ENCODE data around the gene DKK3.

DKK3 gene

DNA sequence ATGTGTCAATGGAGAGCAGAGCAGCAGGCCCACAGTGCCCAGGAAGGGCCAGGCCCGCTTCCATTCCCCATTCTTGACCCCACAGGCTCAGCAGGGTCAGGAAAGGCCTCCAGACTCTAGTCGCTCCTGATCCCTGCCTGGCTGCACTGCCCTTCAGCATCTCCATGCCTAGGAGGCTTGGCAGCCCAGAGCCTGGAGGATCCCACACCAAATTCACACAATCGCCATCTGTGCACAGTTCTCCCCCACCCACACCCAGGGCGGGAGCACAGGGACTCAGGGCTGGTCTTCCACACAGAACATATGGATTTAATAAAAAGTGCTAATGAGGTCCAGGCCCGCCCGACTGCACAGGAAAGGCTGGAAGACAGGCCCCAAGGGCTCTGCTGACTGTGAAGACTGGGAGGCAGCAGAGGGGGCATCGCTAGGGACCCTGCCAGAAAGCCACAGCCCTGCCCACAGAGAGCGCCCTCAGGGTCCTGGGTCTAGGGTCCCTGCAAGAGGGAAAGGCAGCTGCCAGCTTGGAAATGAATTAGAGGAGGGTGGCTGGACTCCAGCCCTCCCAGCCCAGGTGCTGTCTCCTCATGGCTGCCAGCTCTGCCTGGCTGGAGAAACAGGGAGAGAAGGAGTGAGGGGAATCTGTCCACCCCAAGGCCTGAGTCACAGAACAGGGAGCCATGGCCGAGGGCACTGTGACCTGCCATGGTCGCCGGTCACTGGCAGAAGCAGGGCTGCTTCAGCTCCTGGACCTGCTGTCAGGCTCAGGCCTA is 39.7 kb downstream of the DKK3 start:
- DNase-seq (ENCODE audit: low read depth in 2 of 2, low spot score in 1 of 2) = no peak

DNA sequence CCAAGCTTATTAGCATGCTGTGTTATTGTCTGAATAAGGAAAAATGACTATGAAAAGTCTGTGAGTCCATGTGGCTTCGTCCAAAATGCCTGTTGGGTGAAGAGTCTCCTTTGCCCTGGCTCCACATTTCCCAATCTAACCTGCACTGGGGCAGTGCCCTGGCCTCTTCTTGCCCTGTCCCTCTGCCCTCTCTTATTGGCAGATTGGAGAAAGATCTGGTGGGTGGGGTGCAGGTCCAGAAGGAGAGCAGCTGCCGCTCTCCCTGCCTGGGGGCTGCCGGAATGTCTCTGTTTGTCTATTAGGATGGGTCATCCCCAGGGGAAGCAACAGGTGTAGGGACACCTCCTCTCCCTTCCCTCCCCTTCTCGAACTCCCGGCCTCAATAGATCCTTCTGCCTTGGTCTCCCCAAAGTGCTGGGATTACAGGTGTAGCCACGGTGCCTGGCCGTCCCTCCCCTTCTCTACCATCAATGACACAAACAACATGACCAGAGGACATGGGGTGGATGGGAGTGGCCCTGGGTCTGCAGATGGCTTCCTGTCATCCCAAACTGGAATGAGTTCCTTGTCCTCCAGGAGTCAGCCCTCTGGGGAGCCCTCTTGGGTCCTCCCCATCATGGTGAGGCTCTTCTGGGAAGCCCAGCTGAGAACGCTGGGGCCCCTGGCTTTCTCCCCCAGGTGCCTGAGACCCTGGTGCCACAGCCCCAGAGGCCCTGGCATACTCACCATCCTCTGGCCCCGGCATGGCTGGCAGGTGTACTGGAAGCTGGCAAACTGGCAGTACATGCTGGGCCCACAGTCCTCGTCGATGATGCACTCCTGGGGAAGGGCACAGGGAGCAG is 40.5 kb downstream of the DKK3 start:
- DNase-seq (ENCODE audit: low read depth in 2 of 2, low spot score in 1 of 2) = no peak

DNA sequence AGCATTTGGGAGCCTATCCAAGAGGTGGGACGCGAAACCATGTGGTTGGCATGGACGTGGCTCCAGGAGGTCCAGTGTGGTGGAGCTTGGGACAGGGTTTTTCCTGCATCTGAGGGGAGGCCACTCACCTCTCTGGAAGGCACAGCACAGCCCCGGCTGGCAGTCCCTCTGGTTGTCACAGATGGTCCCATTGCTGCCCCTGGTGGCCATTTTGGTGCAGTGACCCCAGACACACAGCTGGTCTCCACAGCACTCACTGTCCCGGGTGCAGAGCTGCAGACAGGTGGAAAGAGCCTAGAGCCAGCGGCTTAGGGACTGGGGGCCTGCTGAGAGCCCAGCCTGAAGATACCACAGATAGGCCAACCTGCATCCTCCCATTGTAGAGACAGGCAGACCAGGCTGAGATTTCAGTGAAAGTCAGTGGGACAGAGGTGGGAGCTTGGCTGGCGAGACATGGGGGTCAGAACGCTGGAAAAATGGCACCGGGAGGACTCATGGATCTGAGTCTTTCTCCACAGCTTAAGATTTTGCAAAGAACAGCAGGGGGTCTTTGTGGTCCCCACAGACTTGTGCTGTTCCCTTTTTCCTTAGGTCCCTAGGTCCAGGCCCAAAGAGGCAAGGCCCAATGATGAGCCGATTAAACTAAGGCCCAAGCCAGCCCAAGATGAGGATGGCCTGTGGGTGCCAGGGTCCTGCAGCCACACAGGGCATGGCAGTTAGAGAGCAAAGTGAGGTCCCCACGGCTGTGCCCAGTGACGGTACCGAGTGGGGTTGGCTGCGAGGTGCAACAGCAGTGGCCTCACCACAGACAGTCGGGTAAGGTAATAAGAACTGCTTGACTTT is 41.4 kb downstream of the DKK3 start:
- DNase-seq (ENCODE audit: low read depth in 2 of 2, low spot score in 1 of 2) = peak; percentile 18 to 31

DNA sequence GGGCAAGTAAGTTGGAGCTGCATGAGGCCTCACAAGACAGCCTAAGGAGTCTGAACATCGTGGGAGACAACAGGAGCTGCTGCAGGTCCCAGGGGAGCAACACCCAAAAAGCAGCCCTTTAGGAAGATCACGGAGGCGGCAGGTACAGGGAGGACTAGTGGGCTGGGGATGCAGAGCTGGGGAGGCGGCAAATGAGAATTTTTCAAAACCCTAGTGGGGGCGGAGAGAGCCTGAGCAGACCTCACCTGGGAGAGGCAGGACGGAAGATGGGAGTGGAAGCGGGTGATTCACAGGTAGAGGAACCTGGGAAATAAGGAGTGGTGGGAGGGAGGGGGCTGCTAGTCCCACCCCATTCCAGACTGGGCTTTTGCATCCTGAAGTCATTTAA is 42.1 kb downstream of the DKK3 start:
- DNase-seq (ENCODE audit: low read depth in 2 of 2, low spot score in 1 of 2) = no peak

DNA sequence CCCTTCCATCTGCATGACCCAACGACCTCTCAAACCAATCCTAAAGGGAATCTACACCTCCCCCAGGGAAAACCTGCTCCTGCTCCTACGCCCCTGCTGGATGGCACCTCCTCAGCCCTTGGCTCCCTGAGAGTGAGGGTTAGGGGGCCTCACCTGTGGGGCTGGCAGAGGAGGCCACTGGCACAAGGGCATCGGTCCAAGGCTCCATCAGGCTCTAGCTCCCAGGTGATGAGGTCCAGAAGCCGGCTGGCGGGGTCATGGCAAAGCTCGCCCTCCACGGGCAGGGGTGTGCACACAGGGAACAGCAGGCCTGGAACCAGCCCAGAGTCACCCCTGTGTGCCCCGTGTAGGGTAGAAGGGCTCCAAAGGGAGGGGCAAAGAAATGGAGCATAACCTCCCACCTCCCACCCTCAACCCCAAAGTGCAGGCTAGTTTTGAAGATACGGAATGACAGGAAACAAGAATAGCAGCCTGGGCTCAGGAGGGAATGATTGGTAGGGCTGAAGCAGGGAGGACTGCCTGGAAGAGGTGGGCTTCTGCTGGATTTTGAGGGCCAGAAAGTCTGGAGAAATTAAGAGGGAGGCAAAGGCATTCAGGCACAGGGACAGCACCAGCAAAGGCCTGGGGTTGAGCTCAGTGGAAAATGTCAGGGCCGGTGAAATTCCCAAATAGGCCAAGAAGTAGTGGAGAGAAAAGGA is 42.6 kb downstream of the DKK3 start:
- no peak for DNase-seq (ENCODE audit: low read depth in 2 of 2, low spot score in 1 of 2)

DNA sequence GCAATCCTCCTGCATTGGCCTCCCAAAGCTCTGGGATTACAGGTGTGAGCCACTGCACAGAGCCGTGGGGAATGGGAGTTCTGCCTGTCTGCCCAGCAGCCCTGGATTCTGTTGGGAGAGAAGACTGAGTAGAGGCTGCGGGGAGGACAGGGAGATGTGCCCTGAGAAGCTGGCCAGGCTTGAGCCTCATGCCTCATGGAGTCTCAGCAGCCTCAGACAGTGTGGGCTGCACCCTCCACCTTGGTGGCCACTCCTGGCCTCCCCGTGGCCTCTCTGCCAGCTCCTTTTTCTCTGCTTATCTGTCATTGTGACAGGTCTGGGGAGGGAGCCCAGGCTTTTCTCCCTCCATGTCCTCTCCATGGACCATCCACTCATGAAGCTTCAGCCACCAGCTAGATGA is 43.2 kb downstream of the DKK3 start:
- DNase-seq (ENCODE audit: low read depth in 2 of 2, low spot score in 1 of 2) = no peak

DNA sequence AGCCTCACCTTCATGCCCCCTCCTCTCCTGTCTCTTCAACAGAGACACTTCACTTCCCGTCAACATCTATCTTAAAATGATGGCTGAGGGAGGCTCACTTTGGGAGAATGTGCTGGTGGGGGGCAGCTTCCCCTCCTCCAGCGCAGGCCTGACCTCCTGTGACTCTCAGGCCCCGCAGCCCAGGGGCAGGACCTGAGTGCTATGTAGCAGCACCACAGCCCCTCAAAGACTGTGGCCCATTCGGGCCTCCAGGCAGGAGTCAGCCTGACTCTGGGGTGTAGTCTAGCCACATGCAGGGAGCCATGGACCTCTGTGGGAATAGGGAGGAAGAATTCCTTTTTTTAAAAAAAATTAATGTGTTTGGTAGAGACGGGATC is 43.7 kb downstream of the DKK3 start:
- no peak for DNase-seq (ENCODE audit: low read depth in 2 of 2, low spot score in 1 of 2)

DNA sequence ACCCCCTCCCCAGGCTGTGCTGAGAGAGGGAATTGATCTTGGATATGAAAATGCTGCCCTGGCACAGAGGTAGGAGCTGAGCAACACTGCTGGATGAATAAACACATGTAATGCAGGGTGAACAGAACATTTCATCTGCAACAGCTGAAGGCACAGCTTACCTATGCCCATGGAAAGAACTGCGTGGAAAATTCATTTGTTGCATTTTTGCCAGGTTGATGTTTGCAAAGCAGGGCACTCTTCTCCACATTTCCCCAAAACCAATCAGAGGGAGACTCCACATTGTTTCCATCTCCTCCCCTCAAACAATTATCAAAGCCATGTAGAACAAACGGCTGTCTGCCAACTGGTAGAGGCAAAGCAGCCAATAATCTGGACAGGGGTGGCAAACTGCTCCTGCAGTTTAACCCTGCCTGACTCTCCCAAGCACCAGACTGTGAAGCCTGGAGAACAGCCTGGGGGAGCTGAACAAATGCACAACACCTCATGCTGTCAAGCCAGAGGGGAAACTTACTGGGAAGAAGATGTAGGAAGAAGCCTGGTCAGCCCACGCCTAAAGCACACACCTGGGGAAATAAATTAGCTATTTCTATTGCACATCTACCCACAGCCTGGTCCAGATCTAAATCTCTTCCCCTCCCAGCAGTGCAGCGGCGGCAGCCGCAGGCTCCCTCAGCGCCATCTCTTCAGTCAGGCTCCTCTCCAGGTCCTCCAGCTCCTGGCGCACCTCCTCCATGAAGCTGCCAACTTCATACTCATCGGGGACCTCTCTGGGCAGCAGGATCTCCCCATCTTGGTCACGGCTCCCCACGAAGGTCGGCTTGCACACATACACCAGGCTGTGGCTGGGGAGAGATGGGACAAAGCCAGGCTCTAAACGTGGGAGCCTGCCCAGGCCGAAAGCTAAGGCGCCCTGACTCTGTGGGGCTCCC is 44.3 kb downstream of the DKK3 start:
- DNase-seq (ENCODE audit: low read depth in 2 of 2, low spot score in 1 of 2) = no peak

DNA sequence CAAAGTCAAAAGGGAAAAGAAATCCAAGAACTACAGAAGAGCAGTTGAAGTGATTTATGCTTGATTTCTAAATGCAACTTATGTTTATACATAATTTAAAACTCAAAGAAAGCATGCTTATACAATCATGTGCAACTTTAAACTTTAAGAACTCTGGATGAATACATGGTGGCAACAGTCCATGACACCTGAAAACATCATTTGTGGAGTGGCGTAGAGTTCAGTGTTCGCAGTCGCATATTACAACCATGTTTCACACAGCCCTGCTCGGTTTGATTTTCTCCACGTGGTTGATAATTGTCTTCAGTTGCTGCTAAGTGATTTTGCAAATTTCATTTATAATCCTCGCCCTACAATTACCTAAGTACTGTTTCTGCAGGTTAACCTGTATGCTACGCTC is 45.4 kb downstream of the DKK3 start:
- no peak for DNase-seq (ENCODE audit: low read depth in 2 of 2, low spot score in 1 of 2)

DNA sequence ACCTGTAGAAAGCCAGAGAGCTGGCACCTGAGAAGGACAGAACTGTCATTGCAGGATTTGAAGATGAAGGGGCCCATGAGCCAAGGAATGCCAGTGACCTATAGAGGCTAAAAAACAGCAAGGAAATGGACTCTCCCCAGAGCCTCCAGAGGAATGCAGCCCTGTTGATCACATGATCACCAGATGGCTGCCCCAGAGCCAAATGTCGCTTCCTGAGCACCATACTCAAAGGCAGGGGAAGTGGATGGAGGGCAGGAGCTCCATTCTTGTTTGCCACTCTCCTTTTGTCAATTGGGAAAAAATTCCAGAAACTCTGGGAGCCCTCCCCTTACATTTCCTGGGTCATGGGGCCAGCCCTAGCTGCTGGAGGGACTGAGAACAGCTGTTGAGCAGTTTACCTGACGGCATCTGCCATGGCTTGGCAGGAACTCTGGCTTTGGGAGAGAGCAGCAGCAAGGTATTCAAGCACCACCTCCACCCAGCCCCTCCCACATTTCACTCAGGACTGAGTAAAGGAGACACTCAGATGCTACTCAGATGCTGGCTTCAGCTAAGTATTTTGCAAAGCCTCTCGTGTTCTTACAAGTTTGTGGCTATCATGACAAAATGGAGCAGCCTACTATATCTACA is 46.9 kb downstream of the DKK3 start:
- no peak for DNase-seq (ENCODE audit: low read depth in 2 of 2, low spot score in 1 of 2)

DNA sequence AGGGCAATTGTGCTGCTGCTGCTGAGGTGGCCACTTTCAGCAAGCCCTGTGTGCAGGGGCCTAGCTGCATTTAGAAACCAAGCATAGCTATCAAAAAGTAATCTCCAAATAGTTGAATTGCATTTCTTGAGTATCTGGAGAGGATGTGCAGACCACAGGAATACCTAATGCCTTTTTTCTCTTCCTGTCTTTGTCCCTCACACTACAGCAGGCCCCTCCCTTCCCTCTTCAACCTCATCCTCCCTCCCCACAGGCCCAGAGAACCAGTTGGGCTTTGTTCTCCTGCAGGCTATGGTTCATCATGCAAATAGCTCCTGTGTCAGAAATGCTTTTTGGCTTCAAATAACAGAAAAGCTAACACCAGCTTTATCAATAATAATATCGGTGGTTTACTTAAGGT is 47.7 kb downstream of the DKK3 start:
- DNase-seq (ENCODE audit: low read depth in 2 of 2, low spot score in 1 of 2) = no peak

DNA sequence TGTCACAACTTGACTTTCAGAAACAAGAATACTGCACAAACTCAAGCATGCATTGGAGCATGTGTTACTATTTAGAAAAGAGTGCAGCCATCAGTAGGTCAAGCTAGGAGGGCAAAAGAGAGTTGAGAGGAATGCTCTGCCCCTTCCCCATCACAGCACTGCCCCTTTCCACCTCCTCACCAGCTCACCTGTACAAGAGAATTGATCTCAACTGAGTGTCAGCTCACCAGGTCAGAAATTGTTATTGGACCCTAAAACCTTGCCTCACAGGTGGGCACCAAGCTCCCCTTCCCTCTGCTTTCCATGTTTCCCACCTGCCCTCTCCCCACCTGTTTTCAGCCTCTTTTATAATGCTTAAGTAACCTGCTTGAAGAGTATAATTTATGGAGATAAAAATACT is 48.8 kb downstream of the DKK3 start:
- no peak for DNase-seq (ENCODE audit: low read depth in 2 of 2, low spot score in 1 of 2)

DNA sequence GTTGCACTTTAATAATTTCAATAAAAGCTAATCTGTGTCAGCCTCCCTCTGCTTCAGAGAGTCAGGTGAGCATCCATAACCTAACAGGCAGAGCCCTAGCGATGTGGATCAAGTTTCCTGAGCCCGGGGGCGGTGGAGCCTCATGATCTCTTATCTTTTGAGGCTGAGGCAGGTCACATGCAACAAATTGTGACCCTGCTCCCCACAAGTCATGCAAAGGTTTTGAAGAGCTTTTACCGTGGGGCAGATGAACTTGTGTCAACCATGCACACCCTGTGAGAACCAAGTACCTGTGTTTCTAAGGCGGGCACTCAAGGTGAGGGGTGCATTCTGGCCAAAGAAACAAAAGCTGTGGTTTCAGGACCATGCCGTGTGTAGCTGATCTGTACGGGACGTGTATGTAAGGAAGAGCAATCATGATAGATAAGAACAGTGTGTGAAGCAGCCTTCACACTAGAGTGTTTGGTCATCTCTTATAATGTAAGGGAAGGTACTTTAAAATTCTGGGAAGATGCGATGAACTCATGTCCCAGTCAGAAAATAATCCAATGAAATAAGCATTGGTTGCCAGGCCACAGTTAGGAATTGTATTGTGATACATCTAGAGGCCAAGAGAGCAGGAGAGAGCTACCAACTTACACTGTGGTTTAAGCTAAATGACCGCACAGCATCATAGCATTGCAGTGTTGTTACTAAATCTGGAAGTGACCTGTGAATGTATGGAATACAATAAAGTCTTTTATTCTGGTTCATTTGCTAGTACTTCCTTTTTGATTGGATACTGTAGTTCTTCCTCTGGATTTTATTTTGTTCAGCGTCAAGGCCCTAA is 49.8 kb downstream of the DKK3 start:
- no peak for DNase-seq (ENCODE audit: low read depth in 2 of 2, low spot score in 1 of 2)

DNA sequence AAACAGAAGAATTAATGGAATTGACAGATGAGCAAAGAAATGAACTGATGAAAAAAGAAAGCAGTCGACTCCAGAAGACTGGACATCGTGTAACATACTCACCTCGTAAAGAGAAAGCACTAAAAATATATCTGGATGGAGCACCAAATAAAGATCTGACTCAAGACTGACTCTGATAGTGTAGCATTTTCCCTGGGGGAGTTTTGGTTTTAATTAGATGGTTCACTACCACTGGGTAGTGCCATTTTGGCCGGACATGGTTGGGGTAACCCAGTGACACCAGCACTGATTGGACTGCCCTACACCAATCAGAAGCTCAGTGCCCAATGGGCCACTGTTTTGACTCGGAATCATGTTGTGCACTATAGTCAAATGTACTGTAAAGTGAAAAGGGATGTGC is 52.4 kb downstream of the DKK3 start:
- no peak for DNase-seq (ENCODE audit: low read depth in 2 of 2, low spot score in 1 of 2)

DNA sequence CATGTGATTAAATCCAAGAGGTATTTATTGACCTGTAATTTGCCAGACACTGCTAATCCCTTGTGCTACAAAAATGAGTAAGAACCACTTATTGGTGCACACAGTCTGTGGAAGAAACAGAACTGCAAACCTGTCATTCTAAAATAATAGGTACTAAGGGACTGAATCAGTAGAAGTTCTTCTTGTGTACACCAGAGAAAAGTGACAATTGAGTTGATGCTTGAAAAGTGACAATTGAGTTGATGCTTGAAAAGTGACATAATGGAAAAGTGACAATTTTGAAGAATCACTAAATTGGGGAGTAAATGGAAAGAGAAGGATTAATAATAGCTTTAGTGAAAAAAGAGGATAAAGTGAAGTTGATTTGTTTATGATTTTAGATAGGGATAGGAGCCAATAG is 56.4 kb downstream of the DKK3 start:
- DNase-seq (ENCODE audit: low read depth in 2 of 2, low spot score in 1 of 2) = no peak

DNA sequence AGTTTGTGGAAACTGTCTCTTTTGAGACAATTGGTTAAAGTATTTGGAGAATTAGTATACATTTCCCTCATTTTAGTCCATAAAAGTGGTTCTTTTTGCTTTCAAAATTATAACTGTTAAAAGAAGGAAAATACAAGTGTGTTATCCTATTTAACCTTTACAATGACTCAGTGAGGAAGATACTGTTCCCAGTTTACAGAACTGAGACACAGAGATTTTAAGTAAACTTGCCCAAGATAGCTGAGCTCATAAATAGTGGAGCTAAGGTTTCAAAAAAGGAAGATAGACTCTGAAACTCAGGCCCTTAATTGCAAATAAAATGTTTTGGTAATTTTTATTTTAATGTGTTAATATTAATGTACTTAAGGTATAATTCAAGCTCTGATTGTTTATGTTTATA is 58.9 kb downstream of the DKK3 start:
- no peak for DNase-seq (ENCODE audit: low read depth in 2 of 2, low spot score in 1 of 2)

DNA sequence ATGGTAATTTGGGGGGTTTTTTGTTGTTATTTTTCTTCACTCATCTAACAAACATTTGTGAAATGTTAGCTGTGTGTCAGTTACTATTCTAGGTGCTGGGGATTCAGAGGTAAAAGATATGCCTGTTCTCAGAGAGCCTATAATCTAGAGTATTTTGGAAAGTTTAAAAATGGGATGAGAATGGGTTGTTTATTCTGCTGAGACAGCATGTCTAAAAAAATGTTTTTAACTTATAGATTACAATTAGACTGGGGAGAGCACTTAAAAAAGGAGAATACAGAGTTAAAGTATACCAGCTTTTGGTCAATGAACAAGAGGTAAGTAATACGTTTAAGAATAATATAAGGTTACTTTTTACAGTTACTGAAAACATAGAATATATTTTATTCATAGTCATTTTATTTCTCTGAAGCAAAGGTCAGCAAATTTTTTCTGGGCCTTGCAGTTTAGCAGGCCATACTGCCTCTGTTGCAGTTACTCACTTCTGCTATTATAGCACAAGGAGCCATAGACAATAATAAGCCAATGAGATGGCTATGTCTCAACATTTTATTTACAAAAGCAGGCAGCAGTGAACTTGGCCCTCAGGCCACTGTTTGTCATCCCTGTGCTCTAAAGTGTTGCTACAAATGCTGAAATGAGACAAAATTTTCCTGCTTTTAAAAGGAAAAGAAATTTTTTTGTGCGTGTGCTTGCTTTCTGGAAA is 60.0 kb downstream of the DKK3 start:
- no peak for DNase-seq (ENCODE audit: low read depth in 2 of 2, low spot score in 1 of 2)

DNA sequence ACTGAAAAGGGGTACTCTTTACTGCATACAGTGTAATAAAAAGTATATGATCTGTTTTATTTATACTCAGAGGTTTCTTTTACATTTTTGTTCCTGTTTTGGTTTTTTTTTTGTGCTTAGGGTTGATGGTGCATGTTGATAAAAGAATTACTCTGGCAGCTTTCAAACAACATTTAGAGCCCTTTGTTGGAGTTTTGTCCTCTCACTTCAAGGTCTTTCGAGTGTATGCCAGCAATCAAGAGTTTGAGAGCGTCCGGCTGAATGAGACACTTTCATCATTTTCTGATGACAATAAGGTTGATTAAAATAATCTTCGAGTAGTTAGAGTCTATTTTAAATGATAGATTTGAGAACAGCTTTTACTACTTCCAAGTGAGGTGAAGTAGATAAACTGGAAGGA is 60.6 kb downstream of the DKK3 start:
- no peak for DNase-seq (ENCODE audit: low read depth in 2 of 2, low spot score in 1 of 2)

All from stimulated activated CD8-positive, alpha-beta memory T cell treated with anti-CD3 and anti-CD28 coated beads, Interleukin-4, amount 100 ng/mL, for 4 hours (primary cell).